Kidney capillary endothelial cell (primary cell): ENCODE data around the gene FAM149B1.
A peak's percentile ranks its signal among the peaks of the same experiment; 100 is the strongest.
"Not testable (repeated sequence)": the region's sequence is repeated elsewhere in the genome, so short reads cannot be mapped to it uniquely, and the experiment has no call there.

Experiments
- DNase-seq: peaks from one replicate; pipeline ENCODE4 v3.0.0-alpha.2; 2018; ENCODE audit warnings: low spot score

The FAM149B1 gene

GRCh38 chr10:73233883-73234282, 66.0 kb downstream of the FAM149B1 start:
- no peak for DNase-seq

DNA sequence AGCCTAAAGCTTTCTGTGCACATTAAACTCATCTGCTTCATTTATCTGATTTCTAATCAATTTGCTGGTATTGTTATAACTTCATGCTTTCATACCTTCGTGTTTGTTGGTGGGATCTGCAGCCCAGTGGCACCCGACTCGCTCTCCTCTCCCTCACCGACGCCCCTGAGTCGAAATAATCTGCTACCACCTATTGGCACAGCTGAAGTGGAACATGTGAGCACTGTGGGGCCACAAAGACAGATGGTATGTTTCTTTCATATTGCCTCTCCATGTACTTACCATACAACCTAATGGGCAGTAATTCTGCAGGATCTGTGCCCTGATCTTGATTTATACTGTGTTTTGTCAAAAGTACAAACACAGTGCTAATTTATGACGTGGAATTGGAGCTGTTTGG, 66.8 kb downstream of the FAM149B1 start:
- no peak for DNase-seq

GRCh38 chr10:73238990-73239566, 71.2 kb downstream of the FAM149B1 start:
- no peak for DNase-seq

GRCh38 chr10:73239908-73240307, 72.0 kb downstream of the FAM149B1 start:
- DNase-seq: no peak

DNA sequence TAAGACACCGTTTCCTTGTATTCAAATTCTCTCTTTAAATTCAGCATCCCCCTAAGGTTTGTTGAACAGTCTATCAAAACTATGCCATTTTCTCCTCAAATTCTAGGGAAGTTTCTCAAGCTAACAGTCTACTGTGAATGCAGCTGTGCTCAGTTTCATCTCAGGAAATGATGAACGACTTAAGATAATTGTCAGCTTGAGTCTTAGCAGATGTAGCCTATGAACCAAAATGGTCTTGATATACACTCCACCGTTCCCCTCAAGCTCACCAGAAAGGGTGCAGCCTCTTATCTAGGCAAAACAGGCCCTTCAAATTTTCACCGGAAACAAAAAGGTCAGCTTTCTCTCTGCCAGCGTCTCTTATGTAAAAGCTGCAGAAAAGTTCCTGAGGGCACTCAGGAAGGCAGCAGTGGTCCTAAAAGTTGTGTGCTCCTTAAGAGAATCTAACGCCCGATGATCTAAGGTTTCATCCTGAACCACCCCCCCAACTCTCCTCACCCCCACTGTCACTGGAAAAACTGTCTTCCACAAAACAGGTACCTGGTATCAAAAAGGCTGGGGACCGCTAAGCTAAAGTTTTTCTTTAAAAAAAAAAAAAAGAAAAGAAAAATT, 77.1 kb downstream of the FAM149B1 start:
- no peak for DNase-seq

DNA sequence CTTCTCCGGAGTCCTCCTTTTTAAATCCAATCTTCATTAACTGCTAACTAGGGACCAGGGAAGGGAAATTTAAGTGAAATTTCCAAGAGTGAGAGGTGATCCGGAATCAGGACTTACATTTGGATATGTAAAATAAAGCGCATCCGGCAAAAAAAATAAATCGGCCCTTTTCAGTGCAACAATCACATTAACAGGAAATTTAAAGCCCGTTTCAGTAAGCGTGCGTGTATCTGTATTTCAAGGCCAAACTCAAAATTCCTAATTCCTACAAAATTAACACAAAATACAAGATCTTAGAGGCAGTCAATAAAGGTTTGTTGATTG, 78.4 kb downstream of the FAM149B1 start:
- DNase-seq: no peak

DNA sequence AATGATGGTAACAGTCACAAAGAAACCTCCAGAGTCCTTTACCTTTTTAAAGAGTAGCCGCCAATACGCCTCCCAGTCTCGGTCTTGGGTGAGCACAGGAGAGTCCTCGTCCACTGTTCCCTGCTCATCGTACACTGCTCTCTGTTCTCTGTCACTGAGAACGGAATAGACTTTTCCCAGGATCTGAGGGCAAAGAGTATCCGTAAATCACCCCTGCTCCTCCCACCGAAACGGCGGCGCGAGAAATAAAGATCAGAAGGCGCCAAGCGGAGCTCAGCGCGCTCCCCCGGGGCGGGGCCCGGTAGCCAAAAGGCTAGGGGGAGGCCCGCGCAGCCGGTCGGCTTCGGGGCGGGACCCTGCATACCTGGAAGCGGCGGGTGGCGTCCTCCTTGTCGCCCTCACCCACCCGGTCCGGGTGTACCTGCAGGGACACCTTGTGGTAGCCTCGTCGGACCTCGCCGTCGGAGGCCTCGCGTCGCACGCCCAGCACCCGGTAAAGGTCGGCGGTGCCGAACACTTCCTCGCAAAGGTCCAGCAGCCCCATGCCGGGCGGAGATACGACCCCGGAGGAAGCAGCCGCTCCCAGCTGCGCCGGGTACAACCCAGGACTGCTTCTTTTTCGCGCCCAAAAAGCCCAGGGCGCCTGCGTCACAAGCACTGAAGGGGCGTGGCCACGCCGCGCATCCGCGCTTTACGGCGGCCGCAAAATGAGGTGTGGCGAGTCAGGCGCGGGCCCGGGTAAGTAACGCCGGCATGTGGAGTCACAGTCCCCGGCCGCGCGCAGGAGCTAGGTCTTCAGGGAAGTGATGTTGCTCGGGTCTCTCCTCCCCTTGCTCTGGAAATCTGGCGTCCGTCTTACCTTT, 79.0 kb downstream of the FAM149B1 start, which contains the start of gene DNAJC9:
DNAJC9 (minus strand) TSS at position 610 of the 863 bp plus-strand sequence; CDS start at position 544, 66 bp downstream.
- peak; percentile 91 for DNase-seq

GRCh38 chr10:73247509-73248258, 79.8 kb downstream of the FAM149B1 start:
- no peak for DNase-seq

DNA sequence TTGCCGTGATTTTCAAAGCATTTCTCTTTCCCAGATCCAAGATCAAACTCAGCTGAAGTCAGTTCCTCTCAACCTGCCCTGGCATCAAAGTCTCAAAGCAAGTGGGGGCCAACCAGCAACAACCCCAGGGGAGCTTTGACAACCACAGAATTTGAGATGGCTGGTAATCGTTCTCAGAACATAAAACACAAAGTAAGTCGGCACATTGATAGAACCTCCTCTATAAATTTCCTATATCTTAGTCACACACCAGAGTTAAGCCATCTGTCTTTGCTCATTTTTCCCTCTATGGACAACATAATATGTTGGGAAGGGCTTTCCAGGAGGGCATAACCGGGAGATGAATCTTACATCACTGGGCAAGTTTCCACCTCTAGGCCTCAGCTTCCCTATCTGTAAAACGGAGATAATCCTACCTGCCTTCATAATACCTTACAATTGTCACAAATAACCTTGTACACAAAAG, 80.4 kb downstream of the FAM149B1 start:
- no peak for DNase-seq

GRCh38 chr10:73251683-73252444, 83.9 kb downstream of the FAM149B1 start:
- DNase-seq: no peak

DNA sequence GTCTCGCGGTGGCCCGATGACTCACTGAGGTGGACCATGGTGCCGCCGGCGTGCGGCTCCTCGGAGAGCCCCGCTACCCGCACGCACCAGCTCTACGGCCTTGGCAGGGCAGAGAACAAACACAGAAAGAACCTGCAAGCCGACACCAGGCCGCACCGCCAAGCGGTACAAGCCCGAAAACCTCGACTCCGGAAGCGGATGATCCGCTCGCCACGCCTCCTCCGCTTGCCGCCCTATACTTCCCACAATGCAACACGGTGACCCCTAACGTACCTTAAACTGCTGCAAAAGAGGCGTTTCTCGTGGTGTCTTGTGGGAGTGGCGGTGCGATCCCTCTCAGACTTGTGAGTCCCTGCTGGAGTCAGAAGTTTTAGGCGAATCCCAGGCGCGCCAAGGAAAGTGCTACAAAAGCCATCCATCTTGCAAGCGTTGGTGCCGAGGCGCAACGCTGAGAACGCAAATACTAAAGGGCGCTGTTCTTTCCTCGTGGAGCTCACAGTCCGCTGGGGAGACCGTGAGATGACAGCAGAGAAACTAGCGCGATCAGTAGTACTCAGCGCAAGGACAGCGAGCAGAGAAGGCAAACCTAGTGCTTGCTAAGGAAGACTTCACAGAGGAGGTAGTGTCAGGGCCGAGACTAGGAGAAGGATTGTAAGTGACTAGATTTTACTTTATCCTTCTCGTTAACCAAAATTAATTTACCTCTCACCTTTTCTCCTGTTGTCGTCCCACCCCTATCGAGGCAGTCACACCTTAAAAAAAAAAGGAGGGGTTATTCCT, 84.7 kb downstream of the FAM149B1 start, which contains the start of gene MRPS16:
MRPS16 (minus strand) TSS at position 200 of the 780 bp plus-strand sequence; CDS start at position 38, 162 bp downstream.
- peak; percentile 95 for DNase-seq

- no peak for DNase-seq
Measured at GRCh38 chr10:73253225-73253555, 85.3 kb downstream of the FAM149B1 start.

DNA sequence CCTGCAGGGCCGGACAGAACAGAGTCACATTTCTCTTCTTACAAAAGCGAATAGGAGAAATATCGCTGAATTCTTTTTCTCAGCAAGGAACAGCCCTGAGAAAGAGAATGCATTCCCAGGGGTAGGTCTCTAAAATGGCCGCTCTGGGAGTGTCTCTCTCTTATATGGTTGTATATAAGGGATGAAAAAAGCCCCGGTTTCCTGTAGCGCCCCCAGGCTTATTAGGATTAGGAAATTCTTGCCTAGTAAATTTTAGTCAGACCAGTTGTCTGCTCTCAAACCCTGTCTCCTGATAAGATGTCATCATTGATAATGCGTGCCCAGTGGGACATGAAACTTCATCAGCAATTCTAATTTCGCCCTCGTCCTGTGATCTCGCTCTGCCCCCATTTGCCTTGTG, 90.7 kb downstream of the FAM149B1 start:
- not testable (repeated sequence) for DNase-seq

DNA sequence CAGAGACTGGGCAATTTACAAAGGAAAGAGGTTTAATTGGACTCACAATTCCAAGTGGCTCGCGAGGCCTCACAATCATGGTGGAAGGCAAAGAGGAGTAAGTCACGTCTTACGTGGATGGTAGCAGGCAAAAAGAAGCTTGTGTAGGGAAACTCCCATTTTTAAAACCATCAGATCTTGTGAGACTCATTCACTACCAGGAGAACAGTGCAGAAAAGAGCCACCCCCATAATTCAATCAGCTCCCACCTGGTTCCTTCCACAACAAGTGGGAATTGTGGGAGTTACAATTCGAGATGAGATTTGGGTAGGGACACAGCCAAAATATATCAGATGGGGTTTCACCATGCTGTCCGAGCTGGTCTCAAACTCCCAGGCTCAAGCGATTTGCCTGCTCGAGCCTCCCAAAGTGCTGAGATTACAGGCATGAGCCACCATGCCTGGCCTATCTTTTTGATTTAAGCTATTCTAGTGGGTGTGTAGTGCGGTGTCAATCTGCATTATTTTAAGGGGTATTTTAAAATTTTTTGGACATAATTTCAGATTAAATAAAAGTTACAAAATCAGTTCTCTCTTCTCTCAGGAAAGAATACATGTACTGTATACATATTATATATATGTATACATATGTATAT, 93.6 kb downstream of the FAM149B1 start:
- DNase-seq: no peak

DNA sequence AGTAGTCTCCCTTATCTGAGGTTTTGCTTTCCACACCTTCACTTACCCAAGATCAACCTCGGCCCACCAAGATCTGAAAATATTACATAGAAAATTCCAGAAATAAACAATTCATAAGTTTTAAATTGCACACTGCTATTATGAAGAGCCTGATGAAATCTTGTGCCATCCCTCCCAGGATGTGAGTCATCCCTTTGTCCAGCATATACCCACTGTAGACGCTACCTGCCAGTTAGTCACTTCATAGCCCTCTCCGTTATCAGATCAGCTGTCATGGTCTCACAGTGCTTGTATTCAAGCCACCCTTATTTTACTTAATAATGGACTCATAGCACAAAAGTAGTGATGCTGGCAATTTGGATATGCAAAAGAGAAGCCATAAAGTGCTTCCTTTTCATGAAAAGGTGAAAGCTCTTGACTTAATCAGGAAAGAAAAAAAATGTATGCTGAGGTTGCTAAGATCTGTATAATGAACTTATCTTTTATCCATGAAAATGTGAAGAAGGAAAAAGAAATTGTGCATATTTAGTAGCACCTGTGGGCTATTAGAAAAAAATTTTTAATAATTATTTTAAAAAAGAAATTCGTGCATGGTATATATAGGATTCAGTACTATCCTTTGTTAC, 94.3 kb downstream of the FAM149B1 start:
- peak; percentile 46 for DNase-seq

DNA sequence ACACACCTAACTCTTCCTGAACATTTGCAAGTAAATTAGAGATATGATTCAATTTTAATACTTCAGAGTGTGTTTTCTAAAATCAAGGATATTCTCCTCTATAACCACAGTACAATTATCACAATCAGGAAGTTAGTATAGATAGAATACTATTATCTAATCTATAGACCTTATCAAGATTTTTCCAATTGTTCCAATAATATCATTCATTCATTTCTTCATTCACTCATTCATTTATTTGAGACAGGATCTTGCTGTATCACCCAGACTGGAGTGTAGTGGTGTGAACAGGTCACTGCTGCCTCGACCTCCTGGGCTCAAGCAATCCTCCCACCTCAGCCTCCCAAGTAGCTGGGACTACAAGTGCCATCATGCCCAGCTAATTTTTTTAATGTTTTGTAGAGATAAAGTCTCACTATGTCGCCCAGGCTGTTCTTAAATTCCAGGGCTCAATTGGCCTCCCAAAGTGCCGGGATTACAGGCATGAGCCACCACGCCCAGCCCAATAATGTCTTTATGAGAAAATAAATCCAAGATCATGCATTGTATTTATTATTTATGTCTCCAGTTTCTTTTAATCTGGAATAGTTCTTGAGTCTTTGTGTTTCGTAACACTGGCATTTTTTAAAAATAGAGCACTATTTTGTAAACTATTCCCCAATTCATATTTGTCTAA, 95.1 kb downstream of the FAM149B1 start:
- DNase-seq: no peak

DNA sequence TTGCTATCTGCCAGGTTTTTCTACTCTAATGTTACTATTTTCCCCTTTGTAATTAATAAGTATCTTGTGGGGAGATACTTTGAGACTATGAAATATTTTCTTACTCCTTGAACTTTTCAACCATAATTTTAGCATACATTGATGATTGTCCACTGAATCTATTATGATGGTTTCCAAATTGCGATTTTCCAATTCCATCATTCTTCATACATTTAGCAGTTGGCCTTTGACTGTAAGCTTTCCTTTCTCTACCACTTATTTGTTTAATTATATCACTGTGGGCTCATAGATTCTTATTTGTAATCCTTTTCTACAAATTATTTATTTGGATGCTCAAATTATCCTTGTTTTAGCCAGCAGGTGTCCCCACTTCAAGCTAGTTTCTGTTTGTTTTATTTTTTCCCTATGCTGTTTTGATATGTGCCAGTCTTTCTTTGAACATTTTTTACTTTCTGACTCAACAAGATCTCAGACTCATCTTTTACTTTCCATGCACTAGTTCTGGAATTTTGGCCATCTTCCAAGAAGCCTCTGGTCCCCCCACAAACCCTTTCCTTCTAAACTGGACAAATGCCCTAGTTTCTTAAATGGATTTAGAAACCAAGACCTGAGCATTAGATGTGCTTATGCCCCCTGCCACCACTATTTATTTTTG, 95.9 kb downstream of the FAM149B1 start:
- peak; percentile 42 for DNase-seq

- DNase-seq: no peak
Measured at GRCh38 chr10:73264423-73264822, 96.5 kb downstream of the FAM149B1 start.

DNA sequence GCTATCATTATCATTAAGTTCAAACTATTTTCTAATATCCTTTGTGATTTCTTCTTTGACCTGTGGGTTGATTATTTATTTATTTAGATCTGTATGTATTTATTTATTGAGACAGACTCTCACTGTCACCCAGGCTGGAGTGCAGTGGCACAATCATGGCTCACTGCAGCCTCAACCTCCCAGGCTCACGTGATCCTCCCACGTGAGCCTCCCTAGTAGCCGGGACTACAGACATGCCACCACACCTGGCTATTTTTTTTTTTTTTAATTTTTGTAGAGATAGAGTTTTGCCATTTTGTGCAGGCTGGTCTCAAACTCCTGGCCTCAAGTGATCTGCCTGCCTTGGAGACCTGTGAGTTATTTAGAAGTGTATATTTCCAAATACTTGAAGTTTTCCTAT, 113.2 kb downstream of the FAM149B1 start:
- DNase-seq: no peak
